Adrenal gland (tissue), 5 donors: ENCODE data around the gene TNS1.

Experiments
- CTCF ChIP-seq, 6 experiments: fragments of 450-650 bp in 4 of 6; fragments of 200-600 bp in 2 of 6; sonication (generic) in 1 of 6; IDR thresholded peaks; 1 replicate in 5 of 6; 2 replicates in 1 of 6; pipeline versions ENCODE4 v1.5.1 to v1.8.0; 2016 to 2021; ENCODE audit warnings: antibody characterized with exemption in 6 of 6, mild to moderate bottlenecking in 2 of 6, moderate library complexity in 1 of 6
- POLR2A ChIP-seq, 2 donors: fragments of 450-650 bp; IDR thresholded peaks; one replicate each; pipeline ENCODE4 v1.6.1; 2017; ENCODE audit warnings: antibody characterized with exemption in 2 of 2, mild to moderate bottlenecking in 2 of 2, moderate library complexity in 1 of 2
- donor health status: DM: no; HTN: no; CAD: no.

DNA sequence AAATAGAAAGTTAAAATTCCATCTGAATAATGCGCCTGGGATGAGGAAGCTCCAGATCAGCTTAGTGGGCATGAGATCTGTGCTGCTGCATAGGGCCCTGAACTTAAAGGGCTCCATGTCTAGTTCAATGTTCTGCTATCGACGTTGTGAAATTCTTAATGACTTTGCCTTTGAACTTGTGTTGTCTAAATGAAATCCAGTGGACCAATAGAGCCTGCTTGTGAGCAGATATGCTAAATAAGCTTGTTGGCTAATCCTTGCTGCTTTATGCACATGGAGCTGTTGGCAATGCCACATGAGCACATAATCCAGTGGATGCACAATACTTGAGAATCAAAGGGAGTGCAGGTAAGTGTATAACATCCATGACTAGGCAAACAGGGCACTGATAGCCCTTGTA, 228.6 kb downstream of the TNS1 start:
- TF ChIP-seq CTCF (IDR thresholded peaks at IDR 0.05), result no peak
- TF ChIP-seq POLR2A (IDR thresholded peaks at IDR 0.05), result no peak
